Hepatic stellate cell (primary cell): Measurements from ENCODE around the gene PRKCE.

ENCODE experiments used
- DNase-seq: peaks from one replicate; pipeline ENCODE4 v3.0.0; 2011; ENCODE audit warnings: low spot score

Gene PRKCE

GRCh38 chr2:46230677-46231425 lies 579.4 kb downstream of the PRKCE start:
- DNase-seq, result no peak

- DNase-seq, result no peak
Observed at GRCh38 chr2:46231721-46232120, 580.2 kb downstream of the PRKCE start.

GRCh38 chr2:46232860-46233259 lies 581.4 kb downstream of the PRKCE start:
- no peak for DNase-seq

GRCh38 chr2:46236006-46236875 lies 584.8 kb downstream of the PRKCE start:
- no peak for DNase-seq

GRCh38 chr2:46236876-46237859 lies 585.7 kb downstream of the PRKCE start:
- no peak for DNase-seq
